IPS DF 6.9 (cell line): Measurements from ENCODE around the gene RASA4.
"Not testable (repeated sequence)": the region's sequence is repeated elsewhere in the genome, so short reads cannot be mapped to it uniquely, and the experiment has no call there.

Experiments used
- DNase-seq: peaks from one replicate; pipeline ENCODE4 v3.0.0-alpha.2; 2013; ENCODE audit warnings: low read depth, low spot score
- H3K27ac ChIP-seq: one replicate; pipeline ENCODE4 v1.5.1; 2013; ENCODE audit warnings: low read length, control low read depth
- H3K27me3 ChIP-seq: 2 replicates; pipeline ENCODE4 v1.6.1; 2013; ENCODE audit warnings: mild to moderate bottlenecking, low read length; ENCODE audit not compliant: control insufficient read depth, insufficient read depth
- H3K36me3 ChIP-seq: 2 replicates; pipeline ENCODE4 v1.6.1; 2013; ENCODE audit warnings: low read length; ENCODE audit not compliant: control insufficient read depth, insufficient read depth
- H3K4me1 ChIP-seq: 2 replicates; pipeline ENCODE4 v1.6.1; 2013; ENCODE audit warnings: low read length; ENCODE audit not compliant: control insufficient read depth, insufficient read depth
- H3K4me3 ChIP-seq: 2 replicates; pipeline ENCODE4 v1.5.1; 2013; ENCODE audit warnings: mild to moderate bottlenecking, low read length
- H3K9me3 ChIP-seq: 2 replicates; pipeline ENCODE4 v1.6.1; 2013; ENCODE audit warnings: low read length, inconsistent platforms; ENCODE audit not compliant: control insufficient read depth, insufficient read depth
- WGBS: extraction: QIAGEN DNeasy Blood & Tissue Kit; methylation state at CpG from one replicate; pipeline ENCODE4 v1.1.7; 2013; ENCODE audit warnings: mixed read lengths, missing lambda C conversion rate; ENCODE audit not compliant: insufficient read length, insufficient coverage; 5-methylcytosine and 5-hydroxymethylcytosine counted together

Gene RASA4

DNA sequence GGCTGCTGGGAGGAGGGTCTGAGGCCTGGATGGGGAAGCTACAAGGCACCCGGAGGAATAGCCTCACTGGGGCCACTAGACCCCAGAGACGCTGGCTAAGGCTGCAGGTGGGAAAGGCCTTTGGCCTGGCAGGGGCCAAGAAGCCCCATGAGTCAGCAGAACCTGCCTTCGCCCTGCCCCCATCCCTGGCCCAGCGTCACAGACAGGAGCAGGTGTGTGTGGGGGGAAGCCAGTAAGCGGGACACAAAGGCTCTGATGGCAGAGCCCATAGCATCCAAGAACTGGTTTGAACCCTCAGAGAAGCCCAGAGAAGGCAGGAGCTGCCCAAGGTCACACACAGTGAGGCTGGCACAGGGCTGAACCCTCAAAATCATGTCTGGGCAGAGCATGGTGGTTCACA, 9.7 kb downstream of the RASA4 start:
- not testable (repeated sequence) for H3K27me3 ChIP-seq, H3K4me1 ChIP-seq, DNase-seq, H3K36me3 ChIP-seq, H3K4me3 ChIP-seq, H3K27ac ChIP-seq, H3K9me3 ChIP-seq
- WGBS: no CpG with 5 or more reads among the region's 5 CpGs

GRCh38 chr7:102604431-102605145, 12.0 kb downstream of the RASA4 start:
- H3K36me3 ChIP-seq, DNase-seq, H3K27ac ChIP-seq, H3K9me3 ChIP-seq, H3K27me3 ChIP-seq, H3K4me1 ChIP-seq, H3K4me3 ChIP-seq: not testable (repeated sequence)
- no CpG with 5 or more reads among the region's 19 CpGs for WGBS

GRCh38 chr7:102602317-102602716, 14.2 kb downstream of the RASA4 start:
- not testable (repeated sequence) for H3K36me3 ChIP-seq, H3K4me3 ChIP-seq, H3K27ac ChIP-seq, H3K27me3 ChIP-seq, H3K4me1 ChIP-seq, DNase-seq, H3K9me3 ChIP-seq
- WGBS: no CpG with 5 or more reads among the region's 12 CpGs

- H3K27ac ChIP-seq, H3K4me3 ChIP-seq, H3K36me3 ChIP-seq, DNase-seq, H3K9me3 ChIP-seq, H3K27me3 ChIP-seq, H3K4me1 ChIP-seq: not testable (repeated sequence)
- WGBS: no CpG with 5 or more reads among the region's 9 CpGs
Measured at GRCh38 chr7:102599699-102600098, 16.9 kb downstream of the RASA4 start.

DNA sequence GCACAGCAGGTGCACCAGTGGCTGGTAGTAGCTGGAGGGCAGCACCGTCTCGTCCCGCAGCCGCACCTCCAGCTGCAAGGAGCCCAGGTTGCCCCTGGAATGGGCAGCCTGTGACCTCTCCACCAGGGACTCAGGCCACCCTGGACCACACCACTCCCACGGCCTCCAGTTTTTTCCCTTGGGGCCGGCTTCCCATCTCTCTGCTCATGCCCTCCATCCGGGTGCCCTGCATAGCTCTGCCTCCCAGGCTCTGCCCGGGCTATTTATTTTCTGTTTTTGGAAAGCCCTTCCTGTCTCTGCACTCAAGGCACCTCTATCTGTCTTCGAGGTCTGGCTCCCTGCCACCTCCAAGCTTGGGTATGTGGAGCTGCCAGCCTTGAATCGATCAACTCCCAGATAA, 20.5 kb downstream of the RASA4 start:
- H3K27me3 ChIP-seq, H3K36me3 ChIP-seq, H3K4me3 ChIP-seq, H3K4me1 ChIP-seq, DNase-seq, H3K9me3 ChIP-seq, H3K27ac ChIP-seq: not testable (repeated sequence)
- no CpG with 5 or more reads among the region's 10 CpGs for WGBS

DNA sequence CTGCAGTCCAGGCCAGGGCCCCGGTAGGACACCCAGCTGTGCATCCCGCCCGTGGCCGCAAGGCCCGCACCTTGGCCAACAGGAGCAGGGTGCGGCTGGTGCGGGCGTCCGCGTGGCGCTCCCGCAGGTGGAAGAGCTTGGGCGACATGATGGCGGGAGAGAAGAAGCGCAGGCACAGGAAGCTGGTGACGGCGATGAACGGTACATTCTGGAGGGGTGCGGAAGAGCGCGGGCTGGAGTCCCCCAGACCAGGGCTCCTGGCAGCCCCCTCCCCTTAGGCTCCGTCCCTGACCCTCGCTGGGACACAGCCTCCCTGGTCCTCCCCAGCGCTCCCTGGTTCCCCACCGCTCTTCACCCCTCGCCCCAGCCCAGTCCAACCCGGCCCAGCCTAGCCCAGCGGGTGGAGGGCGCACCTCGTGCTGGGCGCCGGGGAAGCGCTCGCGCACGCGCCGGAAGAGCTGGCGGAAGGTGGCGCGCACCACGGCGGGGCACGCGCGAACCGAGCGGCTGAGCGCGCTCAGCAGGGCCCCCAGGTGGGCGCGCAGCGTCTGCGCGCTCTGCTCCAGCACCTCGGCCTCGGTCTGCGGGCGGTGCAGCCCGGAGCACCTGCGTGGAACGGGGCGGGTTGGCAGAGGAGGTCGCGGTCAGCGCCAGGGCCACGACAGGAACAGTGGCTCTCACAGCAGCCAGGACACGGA, 22.8 kb downstream of the RASA4 start:
- H3K27me3 ChIP-seq, H3K4me3 ChIP-seq, H3K27ac ChIP-seq, DNase-seq, H3K9me3 ChIP-seq, H3K4me1 ChIP-seq, H3K36me3 ChIP-seq: not testable (repeated sequence)
- no CpG with 5 or more reads among the region's 68 CpGs for WGBS

DNA sequence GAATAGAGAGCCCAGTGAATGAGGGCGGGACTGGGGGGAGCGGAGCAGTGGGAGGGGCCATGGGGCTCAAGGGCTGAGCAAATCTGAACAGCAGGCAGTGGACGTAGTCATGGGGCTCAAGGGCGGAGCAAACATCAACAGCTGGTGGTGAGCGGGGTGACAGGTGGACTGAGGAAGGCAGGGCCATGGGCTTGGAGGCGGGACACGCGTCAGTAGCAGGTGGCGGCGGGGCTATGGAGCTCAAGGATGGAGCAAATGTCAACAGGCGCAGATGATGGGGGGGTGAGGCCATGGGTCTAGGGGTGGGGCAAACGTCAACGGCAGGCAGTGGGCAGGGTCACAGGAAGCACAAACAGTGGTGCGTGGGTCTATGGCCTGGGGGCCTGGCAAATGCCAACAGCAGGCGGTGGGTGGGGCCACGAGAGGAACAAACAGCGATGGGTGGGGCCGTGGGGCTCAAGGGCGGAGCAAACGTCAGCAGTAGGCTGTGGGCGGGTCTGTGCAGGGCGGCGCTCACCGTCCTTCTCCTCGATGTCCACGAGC, 24.0 kb downstream of the RASA4 start:
- no CpG with 5 or more reads among the region's 26 CpGs for WGBS
- not testable (repeated sequence) for H3K9me3 ChIP-seq, H3K4me1 ChIP-seq, H3K4me3 ChIP-seq, H3K27ac ChIP-seq, H3K36me3 ChIP-seq, H3K27me3 ChIP-seq, DNase-seq

- not testable (repeated sequence) for H3K4me3 ChIP-seq, DNase-seq, H3K27me3 ChIP-seq, H3K27ac ChIP-seq, H3K4me1 ChIP-seq, H3K9me3 ChIP-seq, H3K36me3 ChIP-seq
- no CpG with 5 or more reads among the region's 9 CpGs for WGBS
Measured at GRCh38 chr7:102589857-102590256, 26.7 kb downstream of the RASA4 start.

- WGBS: no CpG with 5 or more reads among the region's 5 CpGs
- not testable (repeated sequence) for H3K27me3 ChIP-seq, H3K4me1 ChIP-seq, H3K36me3 ChIP-seq, H3K4me3 ChIP-seq, H3K27ac ChIP-seq, DNase-seq, H3K9me3 ChIP-seq
Measured at GRCh38 chr7:102583495-102583894, 33.1 kb downstream of the RASA4 start.

DNA sequence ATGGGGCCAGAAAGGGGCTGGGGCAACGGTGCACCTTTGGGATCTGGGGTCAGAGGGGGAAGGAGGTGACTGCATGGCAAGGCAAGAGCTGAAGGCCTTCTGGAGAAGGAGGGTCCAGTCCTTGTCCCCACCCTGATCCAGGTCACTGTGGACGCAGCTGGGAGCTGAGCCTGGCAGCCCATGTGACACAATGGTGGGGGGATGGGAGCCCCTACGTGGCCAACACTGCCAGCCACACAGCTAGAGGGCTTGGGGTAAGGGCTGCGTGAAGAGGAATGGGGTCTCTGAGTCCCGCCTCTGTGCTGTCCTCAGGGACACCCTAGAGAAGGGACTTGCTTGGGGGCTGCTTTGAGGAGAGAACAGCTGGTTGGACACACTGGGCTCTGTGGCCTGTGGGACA, 34.8 kb downstream of the RASA4 start:
- no CpG with 5 or more reads among the region's 5 CpGs for WGBS
- not testable (repeated sequence) for H3K4me1 ChIP-seq, H3K27ac ChIP-seq, H3K4me3 ChIP-seq, H3K27me3 ChIP-seq, DNase-seq, H3K9me3 ChIP-seq, H3K36me3 ChIP-seq

DNA sequence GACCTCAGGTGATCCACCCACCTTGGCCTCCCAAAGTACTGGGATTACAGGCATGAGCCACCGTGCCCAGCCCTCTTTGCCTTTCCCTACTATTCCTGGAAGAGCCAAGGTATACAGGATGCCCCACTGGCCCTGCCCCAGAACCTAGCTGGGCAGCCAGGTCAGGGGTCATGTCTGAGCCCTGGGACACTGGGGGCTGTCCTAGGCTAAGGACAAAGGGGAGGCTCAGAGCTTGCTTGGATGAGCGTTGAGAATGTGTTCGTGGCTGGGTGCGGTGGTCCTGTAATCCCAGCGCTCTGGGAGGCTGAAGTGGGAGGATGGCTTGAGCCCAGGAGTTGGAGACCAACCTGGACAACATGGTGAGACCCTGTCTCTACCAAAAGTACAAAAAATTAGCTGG, 38.1 kb downstream of the RASA4 start:
- H3K4me1 ChIP-seq, H3K27me3 ChIP-seq, DNase-seq, H3K9me3 ChIP-seq, H3K27ac ChIP-seq, H3K4me3 ChIP-seq, H3K36me3 ChIP-seq: not testable (repeated sequence)
- no CpG with 5 or more reads among the region's 5 CpGs for WGBS
